ENCODE results near the gene MMP24.

- TF ChIP-seq REST (IDR thresholded peaks at IDR 0.05; ENCODE audit: insufficient read depth in 1 of 2, low read depth in 2 of 2, low read length in 2 of 2) (no peak), POLR2AphosphoS5 (IDR thresholded peaks at IDR 0.05; ENCODE audit: low read depth, low read length) (no peak)
Measured at GRCh38 chr20:35292504-35293285, 66.2 kb downstream of the MMP24 start.
